HG03045 (cell line): Measurements from ENCODE around the gene RAB6B.

ENCODE experiments used
- ATAC-seq: cut with Tn5 transposase; IDR thresholded peaks from one replicate; pipeline ENCODE4 v1.9.1; 2021; ENCODE audit warnings: mild to moderate bottlenecking, moderate library complexity; ENCODE audit not compliant: unreplicated experiment

RAB6B gene

DNA sequence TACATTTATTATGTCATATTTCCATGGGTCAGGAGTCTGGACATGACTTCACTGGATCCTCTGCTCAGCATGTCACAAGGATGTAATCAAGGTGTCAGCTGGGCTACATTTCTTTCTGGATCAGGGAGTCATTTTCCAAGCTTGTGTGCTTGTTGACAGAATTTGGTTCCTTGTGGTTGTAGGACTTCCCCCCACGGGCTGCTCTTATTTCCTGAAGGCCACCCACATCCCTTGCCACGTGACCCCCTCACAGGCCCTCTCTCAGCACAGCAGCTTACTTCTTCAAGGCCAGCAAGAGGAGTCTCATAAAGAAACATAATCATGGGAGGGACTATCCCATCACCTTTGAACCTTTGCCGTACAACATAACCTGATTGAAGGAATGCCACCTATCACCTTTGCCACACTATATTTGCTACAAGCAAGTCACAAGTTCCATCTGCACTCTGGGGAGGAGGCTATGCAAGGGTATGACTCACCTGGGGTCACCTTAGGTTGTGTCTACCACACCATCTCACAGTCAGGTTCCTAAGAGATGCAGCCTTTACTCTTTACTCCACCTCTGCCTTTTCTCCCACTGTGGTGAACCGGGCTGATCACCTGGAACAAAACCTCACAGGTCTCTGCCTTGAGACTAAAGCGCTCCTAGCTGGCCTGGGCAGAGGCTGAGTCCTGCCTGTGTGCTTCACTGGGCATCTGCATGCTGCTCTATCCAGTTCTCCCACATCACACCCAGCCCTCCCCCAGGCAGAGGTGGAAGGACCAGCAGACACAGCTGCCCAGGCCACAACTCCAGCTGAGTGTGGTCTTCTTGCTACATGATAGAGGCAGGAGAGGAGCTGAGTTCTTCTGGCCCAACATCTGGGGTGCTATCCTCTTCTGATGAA, 13.5 kb downstream of the RAB6B start:
- no peak for ATAC-seq

- no peak for ATAC-seq
These were observed 14.2 kb downstream of the RAB6B start for GRCh38 chr3:133881492-133881891.

DNA sequence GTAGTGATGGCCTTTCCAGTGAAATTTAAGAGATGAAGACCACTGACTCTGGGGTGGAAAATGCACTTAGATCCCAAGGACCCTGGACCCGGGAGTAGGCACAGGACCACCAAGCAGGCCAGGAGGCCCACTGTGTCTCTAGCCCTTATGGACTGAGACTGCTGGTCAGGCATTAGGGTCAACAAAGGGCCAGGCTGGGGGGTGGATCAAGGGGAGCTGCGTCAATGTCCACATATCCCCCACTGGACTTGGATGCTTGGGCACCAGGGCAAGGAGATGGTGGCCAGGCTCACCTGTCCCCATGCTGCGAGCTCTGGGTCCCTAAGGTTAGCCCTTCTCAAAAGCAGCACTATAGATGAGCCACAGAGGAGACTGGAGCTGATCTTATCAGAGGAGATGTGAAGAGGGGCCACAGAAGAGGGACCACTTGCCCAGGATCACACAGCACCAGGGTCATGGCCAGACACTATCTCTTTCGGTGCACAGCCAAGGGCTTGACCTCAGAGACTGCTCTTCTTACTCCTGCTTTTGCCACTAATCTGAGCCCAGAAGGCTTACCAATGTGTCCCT, 14.7 kb downstream of the RAB6B start:
- no peak for ATAC-seq

DNA sequence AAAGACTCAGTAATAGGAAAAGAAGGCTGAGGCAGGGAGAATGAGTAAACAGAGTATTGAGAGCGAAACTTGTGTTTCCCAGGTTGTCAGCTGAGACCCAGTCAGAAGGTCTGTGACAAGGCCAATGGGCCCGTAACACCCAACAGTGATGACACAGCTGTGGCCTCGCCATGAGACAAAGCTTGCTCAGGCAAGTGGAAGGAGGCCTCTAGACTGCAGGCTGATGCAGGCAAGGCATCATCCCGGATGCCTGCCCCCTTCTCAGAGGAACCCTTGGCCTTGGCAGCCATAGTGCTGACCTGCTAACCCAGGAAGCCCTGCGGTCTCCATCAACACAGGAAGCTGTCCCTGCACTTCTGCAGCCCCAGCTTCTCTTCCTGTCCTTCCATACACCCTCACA, 15.4 kb downstream of the RAB6B start:
- no peak for ATAC-seq

DNA sequence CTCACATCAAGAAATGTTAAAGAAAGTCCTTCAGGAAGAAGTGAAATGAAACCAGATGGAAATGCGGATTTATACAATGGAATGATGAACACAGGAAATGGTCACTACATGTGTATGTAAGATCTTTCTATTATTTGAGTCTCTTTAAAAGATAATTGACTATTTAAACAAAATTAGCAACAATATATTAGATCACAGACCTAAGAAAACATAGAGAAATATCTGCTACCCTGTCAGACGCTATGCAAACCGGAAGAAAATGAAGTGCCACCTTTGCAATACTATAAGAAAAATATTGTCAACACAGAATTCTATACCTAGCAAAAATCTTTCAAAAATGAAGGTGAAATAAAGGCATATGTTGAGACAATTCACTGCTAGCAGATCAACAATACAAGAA, 17.2 kb downstream of the RAB6B start:
- no peak for ATAC-seq

DNA sequence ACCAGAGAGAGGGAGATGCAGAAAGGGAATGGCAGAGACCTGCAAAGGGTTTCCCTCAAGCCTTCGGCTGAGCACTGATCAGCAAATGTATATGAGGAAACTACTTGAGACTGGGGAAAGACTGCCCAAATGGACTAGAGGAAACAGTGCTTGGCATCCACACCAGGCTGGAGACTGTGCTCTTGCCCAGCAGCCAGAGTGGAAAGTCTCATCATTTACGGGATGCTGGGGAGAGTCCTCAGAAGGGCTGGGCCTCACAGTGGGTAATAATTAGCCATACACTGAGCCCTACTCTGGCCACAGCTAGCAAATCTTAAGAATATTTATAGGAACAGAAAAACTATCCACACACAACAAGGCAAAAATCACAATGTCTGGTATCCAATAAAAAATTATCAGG, 18.5 kb downstream of the RAB6B start:
- no peak for ATAC-seq

GRCh38 chr3:133874761-133875438, 20.8 kb downstream of the RAB6B start:
- ATAC-seq, result no peak

DNA sequence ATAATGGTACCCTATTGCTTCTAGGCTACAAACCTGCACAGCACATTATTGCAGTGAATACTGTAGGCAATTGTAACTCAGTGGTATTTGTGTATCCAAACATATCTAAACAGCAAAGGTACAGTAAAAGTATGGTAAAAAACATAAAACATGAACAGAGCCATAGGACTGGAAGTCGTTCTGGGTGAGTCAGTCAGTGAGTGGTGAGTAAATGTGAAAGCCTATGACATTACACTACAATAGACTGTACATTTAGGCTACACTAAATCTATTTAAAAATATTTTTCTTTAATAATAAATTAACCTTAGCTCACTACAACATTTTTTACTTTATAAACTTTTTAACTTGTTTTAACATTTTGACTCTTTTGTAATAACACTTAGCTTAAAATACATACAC, 21.3 kb downstream of the RAB6B start:
- no peak for ATAC-seq

- no peak for ATAC-seq
These were observed 22.9 kb downstream of the RAB6B start for GRCh38 chr3:133872781-133873180.

- no peak for ATAC-seq
These were observed 23.5 kb downstream of the RAB6B start for GRCh38 chr3:133872161-133872560.

DNA sequence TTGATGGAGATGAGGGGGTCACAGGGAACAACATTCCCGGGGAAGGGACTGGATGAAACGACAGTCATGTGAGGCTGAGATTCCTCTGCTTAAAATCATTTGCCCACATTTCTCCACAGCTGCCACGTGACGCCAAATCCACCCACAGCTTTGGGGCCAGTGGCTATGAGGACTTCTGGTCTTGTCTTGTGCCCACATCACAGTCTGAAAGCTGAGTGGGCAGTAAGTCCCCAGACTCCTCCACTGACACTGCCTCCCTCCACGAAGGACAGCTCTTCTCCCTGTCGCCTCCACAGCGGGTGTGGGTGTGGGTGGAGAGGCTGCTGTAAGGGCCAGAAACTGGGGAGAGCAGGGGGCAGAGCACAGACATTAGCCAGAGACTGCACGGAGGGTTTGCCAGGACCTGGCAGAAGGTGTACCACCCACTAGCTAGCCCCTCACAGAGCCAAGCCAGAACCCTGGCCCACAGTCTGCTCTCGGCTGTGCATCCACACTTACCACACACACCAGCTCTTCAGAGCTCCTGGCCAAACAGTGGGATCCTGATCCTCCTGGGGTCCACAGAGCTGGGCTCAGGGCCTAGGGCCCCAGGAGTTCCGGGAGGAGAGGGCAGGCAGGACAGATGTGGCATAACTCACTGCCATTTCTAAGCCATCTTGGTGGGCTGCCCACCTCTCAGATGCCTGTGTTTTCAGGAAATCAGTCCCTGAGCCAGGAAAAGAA, 24.2 kb downstream of the RAB6B start:
- no peak for ATAC-seq

DNA sequence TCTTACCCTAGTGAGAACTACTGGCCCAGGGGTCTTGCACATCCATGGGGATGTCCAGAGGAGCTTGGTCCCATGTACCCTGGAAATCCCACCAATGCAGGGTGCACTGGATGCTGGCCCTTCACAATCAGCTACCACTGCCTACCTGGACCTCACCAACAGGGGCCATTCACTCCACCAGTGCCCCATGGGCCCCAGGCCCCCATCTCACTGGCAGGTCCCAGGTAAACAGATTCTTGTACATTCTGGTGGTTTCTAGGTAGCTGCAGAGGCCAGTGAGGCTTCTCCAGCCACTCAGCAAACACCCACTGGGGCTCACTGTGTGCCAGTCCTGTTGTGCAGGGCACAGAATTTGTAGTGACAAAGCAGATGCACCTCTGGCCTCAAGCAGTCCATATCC, 24.9 kb downstream of the RAB6B start:
- no peak for ATAC-seq

- no peak for ATAC-seq
These were observed 26.1 kb downstream of the RAB6B start for GRCh38 chr3:133869586-133869985.

DNA sequence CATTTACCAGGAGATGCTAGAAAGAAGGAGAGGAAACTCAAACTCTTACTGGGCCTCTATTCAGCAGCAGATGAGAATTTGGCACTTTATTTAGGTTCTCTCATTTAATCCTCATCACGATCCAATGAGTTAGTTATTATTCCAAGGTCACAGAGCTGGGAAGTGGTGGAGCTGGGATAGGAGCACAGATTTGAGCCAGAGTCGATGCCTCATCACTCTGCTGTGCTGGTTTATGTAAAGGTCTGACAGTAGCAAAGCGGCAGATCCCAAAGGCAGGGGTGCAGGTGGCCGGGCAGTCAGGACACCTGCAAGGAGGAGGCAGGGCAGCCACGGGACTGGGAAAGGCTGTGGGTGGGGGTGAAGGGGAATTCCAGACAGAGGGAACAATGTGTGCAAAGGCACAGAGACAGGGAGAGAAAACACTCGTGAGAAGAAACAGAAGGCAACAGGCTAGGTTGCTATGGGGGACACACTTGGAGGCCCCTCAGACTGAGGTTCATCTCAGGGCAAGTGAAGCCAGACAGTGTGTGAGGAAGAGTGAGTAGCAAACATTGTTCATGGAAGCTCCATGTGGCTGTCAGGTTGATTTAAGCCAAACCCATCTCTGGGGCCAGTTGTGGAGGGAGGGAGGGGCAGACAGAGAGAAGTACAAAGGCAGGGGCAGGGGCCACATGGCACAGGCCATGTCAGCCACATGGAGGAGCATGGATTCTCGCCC, 26.8 kb downstream of the RAB6B start:
- ATAC-seq, result no peak

DNA sequence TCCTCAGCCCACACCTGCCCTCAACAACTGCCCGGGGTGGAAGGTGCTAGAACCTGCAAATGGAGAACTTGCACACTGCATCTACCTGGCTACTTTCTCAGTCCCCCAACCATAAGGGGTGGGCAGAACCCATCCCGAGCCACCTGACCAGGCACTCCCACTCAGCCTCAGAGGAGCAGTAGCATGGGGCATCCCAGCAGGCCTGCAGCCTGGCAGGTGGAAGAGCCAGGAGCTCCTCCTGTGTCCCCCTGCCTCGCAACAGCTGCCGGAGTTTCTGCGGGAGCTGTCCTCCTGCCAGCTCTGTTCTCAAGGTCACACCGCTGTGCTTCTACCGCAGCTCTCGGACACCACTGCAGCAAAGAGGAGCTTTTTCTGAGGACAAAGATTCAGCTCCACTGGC, 27.5 kb downstream of the RAB6B start:
- ATAC-seq, result no peak

- ATAC-seq, result no peak
These were observed 29.5 kb downstream of the RAB6B start for GRCh38 chr3:133866141-133866540.

GRCh38 chr3:133865136-133865855, 30.4 kb downstream of the RAB6B start:
- no peak for ATAC-seq

GRCh38 chr3:133864616-133865015, 31.1 kb downstream of the RAB6B start:
- ATAC-seq, result no peak

GRCh38 chr3:133863911-133864310, 31.8 kb downstream of the RAB6B start:
- ATAC-seq, result no peak

DNA sequence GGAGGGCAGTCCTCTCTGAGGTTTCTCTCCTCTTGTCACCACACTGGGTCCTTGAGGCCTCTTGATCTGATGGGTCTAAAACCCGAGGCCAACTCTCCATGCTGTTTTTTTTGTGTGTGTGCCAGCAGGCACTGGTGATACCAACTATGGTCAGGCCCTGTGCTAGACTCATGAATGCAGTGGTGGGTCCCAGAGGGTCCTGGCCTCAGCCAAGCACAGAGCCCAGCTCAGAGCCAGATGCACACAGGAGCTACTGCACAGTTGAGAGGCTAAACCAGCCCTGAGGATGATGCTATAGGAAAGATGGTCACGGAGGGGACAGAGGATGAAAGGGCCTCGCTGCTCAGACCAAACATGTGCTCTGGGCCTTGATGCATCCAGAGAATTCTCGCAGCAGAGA, 33.5 kb downstream of the RAB6B start:
- no peak for ATAC-seq
